Dedifferentiated amniotic fluid mesenchymal stem cell (primary cell): ENCODE data around the gene PBX2.
"Not testable (repeated sequence)": the region's sequence is repeated elsewhere in the genome, so short reads cannot be mapped to it uniquely, and the experiment has no call there.

Experiments used
- DNase-seq: peaks from one replicate; pipeline ENCODE4 v3.0.0-alpha.2; 2016; ENCODE audit errors: extremely low spot score

PBX2 gene

DNA sequence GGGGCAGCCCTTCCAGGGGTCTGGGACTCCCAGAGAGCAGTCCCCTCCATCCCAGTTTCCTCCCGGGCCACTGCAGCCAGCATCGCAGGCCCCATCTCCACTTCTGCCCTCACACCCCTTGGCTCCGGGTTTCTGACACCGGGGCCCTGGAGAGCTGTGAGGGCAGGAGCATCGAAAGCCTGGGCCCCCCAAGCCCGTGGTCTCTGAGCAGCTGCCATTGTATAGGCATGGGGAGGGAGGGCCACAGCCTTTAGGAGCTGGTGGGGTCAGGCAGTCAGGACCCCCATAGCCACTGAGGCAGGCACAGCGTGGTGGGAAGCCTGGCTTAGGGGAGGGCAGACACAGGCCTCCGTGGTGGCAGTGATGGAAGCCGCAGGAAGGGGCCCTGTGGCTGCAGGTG lies 12.2 kb upstream of the PBX2 start:
- DNase-seq: no peak

- DNase-seq: no peak
Observed at GRCh38 chr6:32200711-32201475, 10.9 kb upstream of the PBX2 start.

DNA sequence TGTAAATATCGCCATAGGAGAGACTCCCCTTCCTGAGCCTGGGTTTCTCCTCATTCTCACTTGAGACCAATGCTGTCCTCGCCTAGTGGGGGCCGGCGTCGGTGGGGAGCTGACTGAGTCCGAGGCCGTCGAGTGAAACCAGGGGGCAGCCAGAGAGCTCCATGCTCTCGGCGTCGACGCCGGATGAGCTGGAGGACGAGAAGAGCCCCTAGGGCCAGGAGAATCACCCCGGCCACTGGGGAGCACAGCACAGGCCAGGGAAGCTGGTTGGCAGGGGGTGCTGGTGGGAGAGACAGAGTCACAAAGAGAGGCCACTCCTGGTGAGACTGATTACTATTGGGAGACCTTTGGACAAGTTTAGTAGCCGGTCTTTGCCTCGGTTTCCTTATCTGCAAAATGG lies 8.9 kb upstream of the PBX2 start:
- DNase-seq: no peak

GRCh38 chr6:32198345-32198696 lies 8.3 kb upstream of the PBX2 start:
- DNase-seq: no peak

GRCh38 chr6:32196682-32197616 lies 6.9 kb upstream of the PBX2 start:
- no peak for DNase-seq

- DNase-seq: peak; percentile 31
Observed at GRCh38 chr6:32195902-32196681, 6.1 kb upstream of the PBX2 start.

GRCh38 chr6:32195652-32195901 lies 5.6 kb upstream of the PBX2 start:
- peak; percentile 100 for DNase-seq

DNA sequence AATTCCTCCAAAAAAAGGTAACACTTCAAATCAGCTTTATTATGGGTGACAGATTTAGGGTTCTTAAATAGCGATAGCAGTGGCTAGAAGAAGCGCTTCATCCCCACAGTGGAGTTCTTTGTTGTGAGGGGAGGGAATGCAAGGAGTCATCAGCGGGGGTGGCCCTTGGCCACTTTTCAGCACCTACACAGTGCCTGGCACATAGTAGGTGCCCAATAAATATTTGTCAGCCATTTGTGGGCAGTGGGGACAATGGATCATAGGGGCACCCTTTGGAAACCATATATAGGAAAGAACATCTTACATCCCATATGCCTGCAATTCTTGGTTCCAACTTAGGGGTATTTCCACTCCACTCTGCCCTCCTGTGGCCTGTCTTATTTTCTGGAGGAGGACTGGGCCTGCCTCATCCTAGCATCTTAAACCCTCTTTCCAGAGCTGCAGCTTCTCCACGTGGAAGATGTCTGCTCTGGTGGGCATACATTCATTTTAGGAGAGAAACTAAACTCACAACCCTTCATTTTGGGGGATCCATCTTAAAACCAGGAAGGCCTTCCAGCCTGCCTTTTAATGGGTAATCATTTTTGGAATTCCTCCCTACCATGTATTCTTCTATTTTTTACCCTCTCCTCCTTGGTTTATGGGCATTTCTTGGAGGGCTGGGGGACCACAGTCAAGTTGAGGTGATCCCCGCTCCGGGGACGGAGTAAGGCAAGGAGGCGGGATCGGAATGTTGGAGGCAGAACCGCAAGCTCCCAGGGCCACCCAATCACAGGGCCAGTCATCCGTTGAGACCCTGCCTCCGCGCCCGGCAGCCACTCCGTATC lies 5.0 kb upstream of the PBX2 start:
- DNase-seq: peak; percentile 64

DNA sequence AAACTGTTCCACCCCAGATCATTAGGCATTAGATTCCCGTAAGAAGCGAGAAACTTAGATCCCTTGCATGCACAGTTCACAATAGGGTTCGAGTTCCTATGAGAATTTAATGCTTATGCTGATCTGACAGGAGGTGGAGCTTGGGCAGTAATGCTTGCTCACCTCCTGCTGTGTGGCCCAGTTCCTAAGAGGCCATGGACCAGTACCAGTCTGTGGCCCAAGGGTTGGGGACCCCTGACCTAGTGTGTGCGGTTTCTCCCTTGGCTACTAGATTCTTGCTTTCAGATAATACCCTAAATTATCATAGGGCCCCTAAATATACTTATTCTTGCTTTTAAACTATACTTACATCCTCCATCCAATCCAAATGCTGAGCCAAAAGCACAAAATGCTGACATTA lies 4.4 kb upstream of the PBX2 start:
- no peak for DNase-seq

GRCh38 chr6:32193096-32193495 lies 3.1 kb upstream of the PBX2 start:
- DNase-seq: not testable (repeated sequence)

GRCh38 chr6:32192608-32193039 lies 2.6 kb upstream of the PBX2 start, which contains the start of gene GPSM3:
Gene GPSM3 (minus strand): TSS chr6:32192643. CDS start chr6:32192513, 130 bp downstream.
- DNase-seq: no peak

DNA sequence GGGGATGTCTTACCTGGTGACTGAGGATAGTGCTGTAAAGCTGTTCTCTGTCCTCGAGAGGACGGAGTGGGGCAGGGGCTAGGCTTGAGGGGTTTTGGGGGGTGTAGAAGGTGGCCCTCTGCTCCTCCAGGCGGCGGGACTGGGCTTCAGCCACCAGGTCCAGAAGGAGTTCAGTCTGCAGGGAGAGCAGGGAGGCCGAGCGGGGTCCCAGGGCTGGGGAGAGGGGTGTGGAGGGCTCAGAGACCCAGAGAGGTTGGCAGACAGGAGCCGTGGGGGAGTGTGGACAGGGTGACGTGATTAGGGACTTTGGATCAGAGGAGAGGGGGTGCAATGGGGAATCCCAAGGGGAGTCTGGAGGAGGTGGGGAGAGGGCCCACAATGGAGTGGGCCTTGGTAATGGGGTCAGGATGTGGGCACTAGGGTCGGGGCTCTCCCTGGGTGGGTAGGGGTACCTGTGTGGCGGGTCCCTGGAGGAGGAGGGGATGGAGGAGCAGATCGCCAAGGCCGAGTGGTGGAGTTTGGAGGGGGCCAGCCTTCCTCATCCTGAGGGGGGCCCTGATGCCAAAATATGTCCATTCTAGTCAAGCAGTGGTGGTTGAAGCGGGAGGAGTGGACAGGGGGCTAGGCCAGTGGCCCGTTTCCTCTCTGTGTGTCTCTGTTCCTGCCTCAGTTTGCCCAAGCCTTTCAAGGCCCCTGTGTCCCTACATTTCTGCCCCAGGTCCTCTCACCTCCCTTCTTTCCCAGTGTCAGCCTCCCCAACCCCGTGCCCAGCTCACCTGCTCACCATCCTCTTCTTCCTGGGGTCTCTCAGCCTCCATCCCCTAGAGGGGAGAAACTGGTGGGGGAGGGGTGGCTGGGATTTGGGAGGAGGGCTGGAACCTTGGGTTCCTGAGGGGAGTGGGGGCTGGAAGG lies 1.9 kb upstream of the PBX2 start:
- no peak for DNase-seq

- DNase-seq: no peak
Observed at GRCh38 chr6:32190911-32191677, 1.1 kb upstream of the PBX2 start.

DNA sequence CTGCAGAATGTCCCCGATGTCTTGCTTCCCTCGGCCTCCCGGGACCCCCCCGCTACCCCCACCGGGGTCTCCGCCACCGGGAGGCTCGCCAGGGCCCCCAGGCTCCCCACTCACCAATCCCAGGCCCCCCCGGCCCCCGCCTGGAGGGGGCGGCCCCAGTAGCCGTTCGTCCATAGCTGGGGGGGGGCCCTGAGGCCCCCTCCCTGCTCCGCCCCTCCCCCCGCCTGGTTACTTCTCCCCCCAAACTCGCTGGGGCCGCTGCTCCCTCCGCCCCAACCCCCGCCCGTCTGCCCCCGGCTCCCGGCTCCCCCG lies 304 bp downstream of the PBX2 start:
- no peak for DNase-seq

GRCh38 chr6:32189069-32189741 lies 797 bp downstream of the PBX2 start:
- no peak for DNase-seq

DNA sequence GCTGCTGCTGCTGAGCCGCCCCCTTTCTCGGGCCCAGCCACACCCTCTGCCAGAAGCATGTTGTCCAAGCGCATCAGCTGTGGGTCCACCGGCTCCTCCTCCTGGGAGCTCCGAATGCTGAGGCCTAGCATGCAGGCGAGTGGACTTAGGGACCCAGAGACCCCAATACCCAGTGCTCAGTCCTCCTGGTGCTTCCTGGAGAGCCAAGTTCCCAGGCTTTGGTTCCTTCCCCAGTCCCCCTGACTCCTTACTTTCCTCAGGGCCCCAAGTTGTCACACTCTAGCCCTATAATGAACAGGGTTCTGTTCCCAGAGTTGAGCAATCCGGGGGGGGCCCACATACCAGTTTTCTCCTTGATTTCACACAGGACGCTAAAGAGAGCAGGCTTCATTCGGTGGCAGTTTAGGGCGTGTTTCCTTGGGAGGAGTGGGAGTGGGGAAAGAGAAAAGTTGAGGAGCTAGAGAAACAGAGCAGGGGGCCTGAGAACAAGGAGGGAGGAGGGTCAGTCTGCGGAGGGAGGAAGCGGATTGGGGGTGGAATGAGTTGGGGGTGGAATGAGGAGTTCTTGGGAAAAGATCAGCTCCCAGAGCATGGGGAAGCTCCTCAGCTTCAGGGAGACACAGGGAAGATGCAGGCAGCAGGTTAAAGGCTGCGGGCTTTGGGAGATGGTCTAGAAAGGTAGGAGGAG lies 1.5 kb downstream of the PBX2 start:
- no peak for DNase-seq

DNA sequence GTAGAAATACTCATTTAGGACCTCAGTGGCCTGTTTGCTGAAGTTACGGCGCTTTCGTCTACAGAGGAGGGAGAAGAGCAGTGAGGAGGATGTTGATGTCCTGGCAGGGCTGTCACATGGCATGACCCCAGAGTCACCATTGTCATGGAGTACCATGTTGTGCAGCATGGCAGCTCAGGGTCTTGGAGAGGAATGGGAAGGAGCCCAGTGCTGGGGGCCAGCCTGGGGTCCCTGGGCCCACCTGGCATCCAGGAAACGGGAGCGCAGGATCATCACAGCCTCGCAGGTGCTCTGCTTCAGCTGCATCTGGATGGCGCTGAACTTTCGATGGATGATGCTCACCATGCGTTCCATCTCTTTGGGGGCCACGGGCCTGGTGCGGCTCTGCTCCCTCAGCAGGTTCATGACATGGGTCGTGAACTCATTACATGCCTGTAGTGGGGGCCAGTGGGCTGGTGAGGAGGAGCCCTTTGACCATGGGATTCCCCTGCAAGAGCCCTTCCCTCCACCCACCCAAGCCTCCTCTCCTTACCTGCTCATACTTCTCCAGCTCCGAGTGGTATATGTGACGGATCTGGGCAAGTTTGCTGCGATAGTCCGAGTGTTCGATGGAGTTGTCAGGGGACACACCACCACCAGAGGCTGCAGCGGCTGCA lies 2.1 kb downstream of the PBX2 start:
- not testable (repeated sequence) for DNase-seq
